Bone marrow (tissue), 2 donors: ENCODE results near the gene TMEM181.
"Not testable (repeated sequence)": the region's sequence is repeated elsewhere in the genome, so short reads cannot be mapped to it uniquely, and the experiment has no call there.

Source experiments
- DNase-seq, 2 donors: peaks; one replicate each; lab custom pipeline; 2025; lab: John Stamatoyannopoulos, UW

Gene TMEM181, protein sequence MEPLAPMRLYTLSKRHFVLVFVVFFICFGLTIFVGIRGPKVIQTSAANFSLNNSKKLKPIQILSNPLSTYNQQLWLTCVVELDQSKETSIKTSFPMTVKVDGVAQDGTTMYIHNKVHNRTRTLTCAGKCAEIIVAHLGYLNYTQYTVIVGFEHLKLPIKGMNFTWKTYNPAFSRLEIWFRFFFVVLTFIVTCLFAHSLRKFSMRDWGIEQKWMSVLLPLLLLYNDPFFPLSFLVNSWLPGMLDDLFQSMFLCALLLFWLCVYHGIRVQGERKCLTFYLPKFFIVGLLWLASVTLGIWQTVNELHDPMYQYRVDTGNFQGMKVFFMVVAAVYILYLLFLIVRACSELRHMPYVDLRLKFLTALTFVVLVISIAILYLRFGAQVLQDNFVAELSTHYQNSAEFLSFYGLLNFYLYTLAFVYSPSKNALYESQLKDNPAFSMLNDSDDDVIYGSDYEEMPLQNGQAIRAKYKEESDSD

DNA sequence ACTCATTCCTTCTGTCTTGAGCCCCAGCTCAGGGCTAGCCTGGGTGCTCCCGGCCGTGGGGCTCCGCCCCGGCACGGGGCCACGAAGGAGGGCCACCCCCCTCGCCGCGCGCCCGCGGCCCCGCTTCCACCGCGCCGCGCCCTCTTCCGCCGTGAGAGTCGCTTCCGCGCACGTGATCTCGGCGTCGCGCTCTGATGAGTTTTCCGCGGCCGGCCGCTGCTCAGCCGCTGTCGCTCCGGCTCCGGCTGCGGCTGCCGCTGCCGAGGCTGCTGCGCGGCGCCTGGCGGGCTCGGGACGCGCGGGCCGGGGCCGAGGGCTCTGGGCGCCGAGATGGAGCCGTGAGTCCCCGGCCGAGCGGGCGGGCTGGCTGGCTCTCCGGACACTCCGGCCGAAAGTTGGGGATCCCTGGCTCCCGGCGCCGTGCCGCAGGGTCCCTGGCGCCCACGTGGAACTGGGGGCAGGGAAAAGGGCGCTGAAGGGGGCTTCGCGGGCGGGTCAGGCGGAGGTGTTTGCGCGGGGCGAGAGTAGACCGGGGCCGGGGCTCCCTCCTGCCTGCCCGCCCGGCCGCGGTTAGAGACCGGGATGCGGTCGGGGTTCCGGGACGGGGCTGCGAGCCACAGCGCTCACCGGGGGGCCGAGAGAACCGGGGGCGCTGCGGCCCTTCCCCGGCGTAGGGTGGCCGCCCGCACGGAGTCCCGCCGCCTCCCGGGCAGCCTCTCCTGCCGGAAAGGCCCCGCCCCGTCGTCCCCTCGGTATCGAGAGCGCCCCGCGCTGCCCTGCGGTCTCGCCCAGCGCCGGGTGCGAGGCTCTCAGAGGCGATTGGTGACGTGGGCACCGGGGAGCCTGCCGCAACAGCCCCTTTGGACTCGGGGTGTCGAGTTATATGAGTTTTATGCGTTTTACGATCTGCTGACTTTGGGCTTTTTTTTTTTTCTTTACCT is at the start of gene TMEM181:
TSS of gene TMEM181 (plus strand) at position 197 of the 941 bp plus-strand sequence. CDS start at position 331, 134 bp downstream.
- DNase-seq: peak; percentile 65 to 74

DNA sequence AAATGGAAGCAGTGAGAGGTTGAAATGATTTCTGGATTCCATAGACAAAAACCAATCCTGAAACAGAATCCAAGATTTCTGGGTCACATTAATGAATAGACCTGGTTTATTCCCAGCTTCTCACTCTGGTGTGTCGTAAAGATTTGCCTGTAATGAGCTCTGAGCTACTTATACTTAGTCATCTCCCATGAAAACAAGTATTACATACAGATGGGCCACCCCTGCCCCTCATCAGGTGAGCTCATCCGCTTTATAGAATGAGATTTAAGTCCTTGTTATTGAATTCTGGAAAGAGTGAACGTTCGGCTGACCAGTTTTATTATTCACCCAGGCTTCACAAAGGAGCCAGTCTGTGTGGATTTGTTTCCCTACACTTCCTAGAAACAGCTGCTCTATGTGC is 47.1 kb upstream of the TMEM181 start:
- DNase-seq: no peak

DNA sequence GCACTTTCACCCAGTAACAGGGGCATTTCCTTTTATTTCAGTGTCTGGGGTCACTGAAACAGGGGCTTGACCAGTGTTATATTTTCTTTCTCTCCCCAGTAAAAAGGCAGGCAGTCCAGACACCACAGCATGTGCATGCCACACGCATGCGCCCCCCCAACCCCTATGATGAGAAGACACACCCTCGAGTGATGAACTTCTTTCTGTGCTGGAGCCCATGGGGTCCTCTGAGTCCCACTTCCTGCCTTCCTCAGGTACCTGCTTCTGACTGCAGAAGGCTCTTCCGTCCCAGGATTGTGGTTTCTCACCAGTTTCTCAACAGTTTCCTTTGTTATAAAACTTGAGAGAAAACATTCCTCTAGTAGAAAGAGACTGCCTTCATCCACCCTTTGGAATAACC is 45.7 kb upstream of the TMEM181 start:
- DNase-seq: no peak

DNA sequence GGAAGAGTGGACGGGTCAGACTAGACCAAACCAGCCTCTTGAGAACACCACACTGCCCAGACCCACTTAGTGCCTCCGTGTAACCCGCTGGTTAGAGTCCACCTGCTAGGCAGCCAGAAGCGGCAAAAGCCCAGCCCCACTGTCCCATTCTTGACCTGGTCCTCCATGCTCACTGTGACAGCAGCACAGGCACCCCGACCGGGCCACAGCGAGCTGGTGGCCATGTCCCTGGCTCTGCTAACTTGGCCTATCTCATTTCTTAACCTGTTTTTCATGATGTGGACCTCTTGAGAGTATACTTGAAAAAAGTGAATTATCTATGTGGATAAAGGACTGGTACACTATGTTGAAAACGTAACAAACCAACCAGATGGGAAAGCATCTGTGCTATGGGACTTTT is 44.9 kb upstream of the TMEM181 start:
- no peak for DNase-seq

DNA sequence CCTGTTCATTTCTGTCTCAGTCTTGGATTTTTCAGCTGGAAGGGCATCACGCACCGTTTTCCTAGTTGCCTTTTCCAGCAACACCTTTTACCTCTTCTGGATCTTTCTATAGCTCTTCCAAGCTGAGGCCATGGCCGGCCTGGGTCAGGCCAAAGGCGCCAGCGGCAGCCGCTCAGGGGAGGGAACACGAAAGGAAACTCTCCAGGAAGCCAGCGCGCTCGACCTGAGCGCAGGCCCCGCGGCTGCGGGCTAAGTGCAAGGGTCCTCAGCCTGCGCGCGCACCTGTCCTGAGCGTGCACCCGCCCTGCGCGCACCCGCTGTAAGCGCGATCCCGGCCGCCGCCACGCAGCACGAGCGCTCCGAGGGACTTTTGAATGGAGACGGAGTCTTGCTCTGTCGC is 43.8 kb upstream of the TMEM181 start:
- DNase-seq: no peak

DNA sequence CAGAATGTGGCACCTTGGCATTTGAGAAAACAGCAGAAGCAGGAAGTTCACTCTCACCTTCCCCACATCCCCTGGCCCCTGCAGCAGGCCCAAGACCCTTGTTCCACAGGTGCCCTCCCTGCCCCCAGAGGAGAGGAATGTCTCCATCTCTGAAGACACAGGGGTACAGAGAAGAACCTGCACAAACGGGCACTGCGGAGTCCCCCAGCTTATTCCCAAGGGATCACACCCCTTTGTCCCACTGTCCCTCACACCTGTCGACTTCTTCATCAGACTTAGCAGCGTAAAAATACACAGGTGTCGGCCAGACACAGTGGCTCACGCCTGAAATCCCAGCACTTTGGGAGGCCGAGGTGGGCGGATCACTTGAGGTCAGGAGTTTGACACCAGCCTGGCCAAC is 42.9 kb upstream of the TMEM181 start:
- no peak for DNase-seq

DNA sequence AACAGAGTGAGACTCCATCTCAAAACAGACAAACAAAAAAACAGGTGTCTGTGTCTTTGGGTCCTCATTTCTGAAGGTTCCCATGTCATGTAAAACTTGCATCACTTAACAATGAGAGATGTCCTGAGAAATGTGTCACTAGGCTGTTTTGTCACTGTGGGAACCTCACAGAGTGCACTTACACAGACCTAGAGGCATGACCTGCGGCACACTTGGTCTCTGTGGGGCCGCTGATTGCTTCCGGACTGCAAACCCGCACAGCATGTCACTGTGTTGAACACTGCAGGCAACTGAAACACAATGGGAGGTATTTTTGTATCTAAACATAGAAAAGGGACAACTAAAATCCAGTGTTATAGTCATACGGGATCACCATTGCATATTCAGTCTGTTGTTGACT is 42.3 kb upstream of the TMEM181 start:
- no peak for DNase-seq

DNA sequence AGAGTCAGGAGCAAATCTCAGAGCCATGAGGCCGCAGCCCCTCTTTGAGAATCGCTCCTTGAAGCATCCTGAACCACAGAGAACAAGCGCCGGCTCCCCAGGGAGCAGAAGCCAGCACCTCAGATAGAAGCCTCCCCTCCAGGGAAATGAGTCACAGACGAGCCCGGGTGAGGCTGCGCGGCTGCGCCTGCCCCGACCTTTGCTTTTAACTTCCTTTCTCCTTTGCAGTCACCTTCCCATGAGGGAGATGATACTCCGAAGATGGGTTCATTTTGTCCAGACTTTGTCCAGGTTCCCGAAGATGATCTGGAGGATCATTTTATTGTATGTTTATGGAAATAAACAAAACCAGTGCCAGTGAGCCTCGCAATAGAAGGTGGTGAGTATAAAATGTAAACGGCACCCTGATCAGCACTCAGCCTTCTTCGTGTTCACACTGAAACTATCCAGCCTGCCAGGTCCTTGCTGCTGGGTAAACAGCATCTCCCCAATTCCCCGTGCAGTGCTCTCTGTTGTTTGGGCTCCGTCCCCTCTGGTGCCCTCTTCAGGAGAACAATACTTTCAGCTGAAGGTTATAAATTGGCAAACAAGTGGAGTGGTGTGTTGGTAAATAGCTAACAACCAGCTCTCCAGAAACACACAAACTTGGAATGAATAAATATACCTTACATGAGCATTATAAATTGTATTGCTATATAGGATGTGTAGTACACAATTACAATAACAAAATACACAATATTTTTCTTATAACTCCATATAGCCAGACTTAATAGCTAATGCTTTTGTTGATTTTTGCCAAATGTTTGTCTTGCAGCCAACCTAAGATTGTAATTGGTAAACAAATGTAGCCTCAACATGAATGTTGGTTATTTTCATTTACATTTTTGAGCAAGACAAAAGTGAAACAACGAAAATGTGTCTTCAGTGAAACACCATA is 41.4 kb upstream of the TMEM181 start:
- peak in 1 of 2 donors; percentile 68 for DNase-seq

DNA sequence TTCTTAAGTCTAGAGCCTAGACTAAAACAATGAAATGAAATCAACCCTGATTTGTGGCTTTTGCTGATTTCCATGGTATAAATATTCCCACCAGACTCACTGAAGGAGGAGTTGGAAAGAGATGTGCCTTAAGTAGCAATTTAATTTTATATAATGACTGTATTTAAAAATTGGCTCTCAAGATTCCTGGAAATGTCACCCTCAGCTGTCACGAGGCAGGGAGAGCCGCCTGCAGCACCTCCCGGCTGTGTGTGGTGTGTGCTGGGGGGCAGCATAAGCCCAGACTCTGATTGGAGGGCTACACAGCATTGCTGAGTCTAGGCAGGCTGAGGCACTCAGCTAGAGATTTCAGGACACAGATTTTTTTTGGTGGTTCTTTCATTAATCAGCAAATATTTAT is 40.6 kb upstream of the TMEM181 start:
- no peak for DNase-seq

DNA sequence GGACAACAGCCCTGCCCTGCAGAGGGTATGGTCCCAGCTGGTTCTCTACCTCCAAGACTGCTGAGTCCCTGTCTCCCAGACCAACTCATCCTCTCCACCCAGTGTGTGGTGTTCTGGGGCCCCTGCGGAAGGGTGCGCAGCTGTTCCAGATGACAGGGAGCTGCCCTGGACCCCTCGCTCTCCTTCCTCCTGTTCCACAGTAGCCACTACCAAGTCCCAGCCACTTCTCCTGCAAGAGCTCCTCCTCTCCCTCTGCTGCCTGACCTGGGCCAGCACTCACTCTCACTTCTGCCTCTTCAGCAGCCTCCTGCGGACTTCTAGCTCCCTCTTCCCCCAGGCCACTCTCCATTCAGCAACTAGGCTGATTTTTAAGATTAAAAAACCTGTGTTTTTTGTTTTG is 40.1 kb upstream of the TMEM181 start:
- DNase-seq: no peak

DNA sequence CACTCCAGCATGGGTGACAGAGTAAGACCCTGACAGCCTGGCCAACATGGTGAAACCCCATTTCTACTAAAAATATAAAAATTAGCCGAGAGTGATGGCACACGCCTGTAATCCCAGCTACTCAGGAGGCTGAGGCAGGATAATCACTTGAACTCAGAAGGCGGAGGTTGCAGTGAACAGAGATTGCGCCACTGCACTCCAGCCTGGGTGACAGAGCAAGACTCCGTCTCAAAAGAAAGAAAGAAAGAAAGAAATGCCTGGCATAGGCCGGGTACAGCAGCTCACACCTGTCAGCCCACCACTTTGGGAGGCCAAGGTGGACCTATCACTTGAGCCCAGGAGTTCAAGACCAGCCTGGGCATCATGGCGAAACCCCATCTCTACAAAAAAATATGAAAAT is 38.9 kb upstream of the TMEM181 start:
- not testable (repeated sequence) for DNase-seq

DNA sequence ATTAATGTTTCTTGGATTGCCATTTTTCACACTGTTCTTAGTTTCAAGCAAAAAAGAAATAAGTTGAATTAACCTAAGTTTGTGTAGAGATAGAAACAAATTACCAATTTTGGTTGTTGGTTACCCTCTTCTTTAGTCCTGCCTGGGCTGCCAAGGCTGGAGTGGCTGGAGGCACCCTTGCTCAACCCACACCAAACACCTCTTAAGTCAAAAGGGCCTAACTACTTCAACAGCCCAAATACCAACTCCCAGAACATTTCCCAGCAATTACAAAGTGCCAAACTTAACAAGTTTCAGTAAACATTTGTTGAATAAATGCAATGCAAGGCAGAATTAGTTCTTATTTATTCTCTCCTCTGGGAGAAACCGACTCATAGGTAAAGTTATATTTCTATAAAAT is 38.1 kb upstream of the TMEM181 start:
- DNase-seq: no peak

DNA sequence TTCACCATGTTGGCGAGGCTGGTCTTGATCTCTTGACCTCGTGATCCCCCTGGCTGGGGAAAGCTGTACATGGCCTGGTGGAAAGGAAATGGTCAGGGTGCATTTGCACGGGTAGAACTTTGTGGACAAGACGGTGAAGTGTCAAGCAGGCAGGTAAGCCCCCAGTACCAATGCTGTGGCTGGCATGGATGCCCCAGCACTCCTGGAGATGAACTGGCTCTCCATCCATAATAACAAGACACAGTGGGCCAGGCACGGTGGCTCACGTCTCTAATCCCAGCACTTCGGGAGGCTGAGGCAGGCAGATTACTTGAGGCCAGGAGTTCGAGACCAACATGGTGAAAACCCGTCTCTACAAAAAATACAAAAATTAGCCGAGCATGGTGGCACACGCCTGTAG is 37.3 kb upstream of the TMEM181 start:
- no peak for DNase-seq

DNA sequence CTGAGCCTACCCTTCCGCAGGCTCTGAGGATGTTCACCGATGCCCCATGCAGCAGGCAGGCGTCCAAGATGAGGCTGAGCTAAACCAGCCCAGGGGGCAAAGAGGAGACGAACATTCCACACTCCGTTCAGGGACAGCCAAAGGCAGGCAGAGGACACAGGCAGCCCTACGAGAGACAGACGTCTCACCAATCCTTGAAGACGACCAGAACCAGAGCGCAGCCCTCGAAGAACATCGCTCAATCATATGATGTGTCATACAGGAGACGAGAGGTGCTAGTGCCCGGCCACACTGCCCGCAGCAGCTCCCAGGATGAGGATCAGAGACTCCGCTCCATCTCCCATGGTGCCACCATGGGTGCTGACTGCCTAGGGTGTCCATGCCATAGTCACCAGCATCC is 35.6 kb upstream of the TMEM181 start:
- DNase-seq: no peak

DNA sequence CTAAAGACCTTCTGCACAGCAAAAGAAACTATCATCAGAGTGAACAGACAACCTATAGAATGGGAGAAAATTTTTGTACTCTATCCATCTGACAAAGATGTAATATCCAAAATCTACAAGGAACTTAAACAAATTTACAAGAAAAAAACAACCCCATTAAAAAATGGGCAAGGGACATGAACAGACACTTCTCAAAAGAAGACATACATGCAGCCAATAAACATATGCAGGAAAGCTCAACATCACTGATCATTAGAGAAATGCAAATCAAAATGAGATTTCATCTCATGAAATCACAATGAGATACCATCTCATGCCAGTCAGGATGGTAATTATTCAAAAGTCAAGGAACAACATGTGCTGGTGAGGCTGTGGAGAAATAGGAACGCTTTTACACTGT is 32.0 kb upstream of the TMEM181 start:
- not testable (repeated sequence) for DNase-seq

DNA sequence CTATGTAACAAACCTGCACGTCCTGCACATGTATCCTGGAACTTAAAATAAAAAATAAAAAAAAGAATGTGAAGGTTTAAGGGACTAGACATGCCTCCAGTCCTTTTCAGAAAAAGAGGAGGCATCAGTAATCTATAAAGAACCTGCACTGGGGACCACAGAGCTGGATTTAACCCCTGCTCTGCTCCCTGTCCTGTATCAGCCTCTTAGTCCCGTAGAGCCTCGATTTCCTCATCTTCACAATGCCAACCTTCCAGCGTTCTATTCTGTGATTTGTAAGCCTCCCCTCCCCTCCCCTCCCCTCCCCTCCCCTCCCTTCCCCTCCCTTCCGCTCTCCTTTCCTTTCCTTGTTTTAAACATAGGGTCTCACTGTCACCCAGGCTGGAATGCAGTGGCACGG is 31.1 kb upstream of the TMEM181 start:
- DNase-seq: no peak

DNA sequence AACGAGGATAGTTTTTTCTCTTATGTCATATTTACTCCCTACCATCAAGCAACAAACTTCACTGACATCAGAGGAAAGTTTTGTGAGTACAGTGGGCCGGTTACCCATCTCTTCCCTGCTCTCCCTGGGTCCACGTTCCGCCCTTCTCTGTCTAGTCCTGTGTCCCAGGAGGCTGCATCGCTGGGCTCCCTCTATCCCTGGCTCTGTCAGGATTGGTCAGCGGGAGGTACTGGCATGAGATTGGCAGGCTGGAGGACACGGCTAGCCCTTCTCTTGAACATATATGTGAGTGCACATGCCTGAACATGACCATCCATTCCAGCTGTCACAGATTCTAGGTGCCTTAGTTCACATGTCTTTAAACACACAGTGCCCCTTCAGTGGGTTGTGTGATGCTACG is 30.3 kb upstream of the TMEM181 start:
- DNase-seq: no peak

DNA sequence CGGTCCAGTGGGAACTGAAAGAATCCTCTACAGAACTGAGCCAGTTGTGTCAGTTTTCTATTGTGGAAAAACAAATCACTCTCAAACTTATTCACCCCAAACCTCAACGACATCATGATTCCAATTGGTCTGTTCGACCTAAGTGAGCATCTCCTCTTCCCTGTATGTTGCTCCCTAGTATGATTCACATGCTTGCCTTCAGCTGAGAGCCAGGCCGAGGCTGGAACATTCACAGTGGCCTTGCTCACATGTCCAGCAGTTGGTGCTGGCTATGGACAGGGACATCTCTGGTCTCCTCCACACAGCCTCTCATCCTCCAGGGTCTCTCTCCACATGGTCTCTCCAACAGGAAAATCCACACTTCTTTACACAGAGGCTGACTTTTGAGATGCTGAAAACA is 28.3 kb upstream of the TMEM181 start:
- DNase-seq: no peak

DNA sequence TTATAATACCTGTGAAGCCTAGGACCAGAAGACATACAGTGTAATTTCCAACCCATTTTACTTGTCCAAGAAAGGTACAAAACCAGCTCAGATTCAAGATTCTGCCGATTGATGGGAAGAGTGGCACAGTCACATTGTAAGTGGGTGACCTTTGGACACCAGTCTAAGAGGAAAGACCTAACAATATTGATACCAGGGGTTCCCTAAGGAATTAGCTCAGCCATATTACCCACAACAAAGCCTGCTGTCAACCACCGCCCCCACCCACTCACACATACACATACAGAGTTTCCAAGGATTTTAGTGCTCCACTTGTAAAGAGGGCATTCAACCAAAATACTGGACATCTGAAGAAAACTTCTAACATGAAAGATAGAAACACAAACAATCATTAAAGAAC is 27.9 kb upstream of the TMEM181 start:
- no peak for DNase-seq

DNA sequence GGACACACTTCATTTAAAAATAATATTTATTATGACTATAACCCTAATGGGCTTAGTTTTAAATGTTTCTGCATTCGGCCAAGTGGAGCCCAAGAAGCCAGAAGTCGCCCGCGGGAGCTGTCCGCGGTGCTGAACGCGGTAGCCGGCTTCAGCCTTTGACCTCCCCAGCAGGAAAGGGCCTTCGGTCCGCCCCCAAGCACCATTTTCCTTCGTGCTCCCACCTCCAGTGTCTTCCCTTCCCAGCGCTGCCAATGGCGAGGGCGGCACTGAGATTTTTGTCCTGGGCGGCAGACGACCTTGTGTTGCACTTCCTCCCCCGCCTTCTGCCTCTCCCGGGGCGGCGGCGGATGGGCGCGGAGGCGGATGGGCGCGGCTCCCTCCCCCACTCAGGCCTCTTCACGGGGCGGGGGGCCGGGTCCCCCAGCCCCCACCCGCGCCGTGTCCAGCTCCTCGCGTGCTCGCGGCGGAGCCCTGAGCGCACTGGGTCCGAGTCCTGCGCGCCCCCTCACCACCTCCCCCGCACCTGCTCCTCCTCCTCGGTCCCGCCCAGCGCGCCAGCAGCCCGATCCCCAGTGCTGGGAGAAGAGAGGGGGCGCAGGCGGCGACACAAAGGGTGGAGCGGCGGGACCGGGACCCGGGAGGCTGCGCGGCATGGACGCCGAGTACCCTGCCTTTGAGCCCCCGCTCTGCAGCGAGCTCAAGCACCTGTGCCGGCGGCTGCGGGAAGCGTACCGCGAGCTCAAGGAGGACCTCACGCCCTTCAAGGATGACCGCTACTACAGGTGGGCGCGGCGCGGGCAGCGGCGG is 23.6 kb upstream of the TMEM181 start:
- DNase-seq: peak in 1 of 2 donors; percentile 8
